HG03378 (cell line): ENCODE measurements around the gene CYFIP2.

Experiments
- ATAC-seq: cut with Tn5 transposase; IDR thresholded peaks from one replicate; pipeline ENCODE4 v1.9.1; 2021; ENCODE audit warnings: mild to moderate bottlenecking, moderate library complexity; ENCODE audit not compliant: unreplicated experiment

CYFIP2 gene

DNA sequence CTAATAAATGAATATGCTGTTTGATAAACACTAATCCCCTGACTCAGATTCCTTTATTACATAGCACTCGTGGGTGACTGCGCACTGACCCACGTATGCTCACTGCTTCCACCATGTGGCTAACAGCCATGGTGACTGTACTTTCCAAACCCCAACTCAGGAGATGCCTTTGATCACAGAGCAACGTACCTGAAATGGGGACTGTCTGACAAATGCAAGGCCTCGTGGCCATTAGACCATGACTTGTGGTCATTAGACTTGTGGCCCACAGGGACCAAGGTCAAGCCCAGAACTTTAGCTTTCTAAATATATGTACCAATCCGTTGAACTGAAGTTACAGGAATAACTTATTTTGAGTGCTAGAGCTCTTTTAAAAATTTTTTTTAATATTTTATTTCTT is 46.6 kb downstream of the CYFIP2 start:
- ATAC-seq: peak; percentile 90

DNA sequence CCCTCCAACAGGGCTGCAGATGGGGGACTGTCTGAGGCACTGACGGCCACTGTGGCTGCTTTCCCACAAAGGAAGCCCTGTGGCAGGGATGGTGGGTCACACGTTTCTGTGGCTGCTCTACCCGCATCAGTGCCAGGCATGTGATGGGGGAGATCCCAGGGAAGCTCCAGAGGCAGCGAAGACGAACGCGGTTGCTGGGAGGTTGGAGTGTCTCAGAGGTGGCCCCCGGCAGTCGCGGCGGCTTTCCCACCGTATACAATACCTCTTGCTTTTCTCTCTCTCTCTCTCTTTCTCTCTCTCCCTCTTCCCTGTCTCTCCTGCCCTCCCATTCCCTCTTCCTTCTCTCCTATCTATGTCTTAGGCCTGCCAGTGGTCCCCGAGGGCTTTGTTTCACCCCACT is 56.7 kb downstream of the CYFIP2 start:
- ATAC-seq: no peak

DNA sequence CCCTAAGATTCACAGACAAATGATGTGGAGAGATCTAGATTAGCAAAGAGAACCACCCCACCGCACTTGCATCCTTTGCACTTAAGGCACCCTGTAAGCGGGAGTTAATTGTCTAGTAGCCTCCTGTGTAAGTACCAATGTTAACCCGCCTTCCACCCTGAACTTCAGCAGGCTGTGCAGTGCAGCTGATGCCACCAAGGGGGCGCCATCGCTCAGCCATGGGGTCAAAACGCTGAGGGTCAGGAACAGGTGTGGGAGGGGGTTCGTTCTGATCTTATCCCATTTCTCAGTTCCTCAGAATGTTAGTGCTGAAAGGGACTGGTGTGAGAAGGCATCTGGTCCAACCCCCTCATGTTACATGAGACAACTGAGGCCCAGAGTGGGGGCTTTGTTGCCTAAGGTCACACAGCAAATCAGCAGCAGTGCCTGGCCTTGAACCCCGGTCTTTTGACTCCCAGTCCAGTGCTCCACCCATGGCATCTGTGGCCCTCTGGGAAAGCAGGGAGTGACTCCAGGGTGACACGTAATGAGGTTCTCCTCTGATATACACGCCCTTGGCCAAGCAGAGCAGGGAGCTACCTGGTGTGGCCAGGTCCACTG is 57.3 kb downstream of the CYFIP2 start:
- no peak for ATAC-seq

DNA sequence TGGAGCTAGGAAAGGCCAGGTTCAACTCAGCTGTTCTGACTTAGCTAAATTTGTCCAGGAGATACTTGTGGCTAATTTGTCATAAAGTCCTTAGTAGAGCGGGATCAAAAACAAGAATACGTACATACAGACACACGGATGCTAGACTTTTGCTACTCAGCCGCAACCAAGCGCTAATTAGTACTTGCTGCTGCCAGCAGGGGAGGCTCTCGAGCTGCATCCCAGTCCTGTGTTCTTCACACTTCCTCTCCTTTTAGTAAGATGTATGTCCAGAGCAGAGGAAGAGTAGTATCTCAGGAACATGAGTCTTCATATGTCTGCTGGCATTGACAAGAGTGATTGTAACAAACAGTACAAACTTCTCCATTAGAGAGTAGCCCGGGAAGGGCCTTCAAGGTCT is 58.3 kb downstream of the CYFIP2 start:
- ATAC-seq: no peak

DNA sequence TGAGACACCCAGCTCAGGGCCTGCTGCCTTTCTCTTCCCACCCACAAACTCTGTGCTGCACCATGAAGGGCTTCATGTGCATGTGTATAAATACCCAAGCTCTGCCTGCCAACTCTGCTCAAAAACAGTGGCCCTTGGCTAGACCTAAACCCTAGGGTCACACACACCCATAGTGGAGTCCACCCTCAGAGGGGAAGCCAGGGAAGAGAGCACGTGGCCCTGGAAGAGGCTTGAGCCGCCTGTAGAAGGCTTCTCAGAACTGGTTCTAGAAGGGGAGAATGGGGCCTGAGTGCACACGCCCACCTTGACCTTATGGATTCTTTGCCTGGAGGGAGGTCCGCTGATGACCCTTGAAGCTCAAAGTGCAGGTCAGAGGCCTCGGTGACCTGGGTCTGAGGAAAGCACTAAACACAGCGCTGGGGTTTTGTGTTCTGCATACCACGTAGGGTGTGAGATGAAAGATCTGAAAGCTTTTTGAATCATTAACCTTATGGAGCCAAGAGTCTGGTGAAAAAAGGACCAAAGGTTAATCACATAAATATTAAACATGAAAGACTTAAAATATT is 60.6 kb downstream of the CYFIP2 start:
- no peak for ATAC-seq

DNA sequence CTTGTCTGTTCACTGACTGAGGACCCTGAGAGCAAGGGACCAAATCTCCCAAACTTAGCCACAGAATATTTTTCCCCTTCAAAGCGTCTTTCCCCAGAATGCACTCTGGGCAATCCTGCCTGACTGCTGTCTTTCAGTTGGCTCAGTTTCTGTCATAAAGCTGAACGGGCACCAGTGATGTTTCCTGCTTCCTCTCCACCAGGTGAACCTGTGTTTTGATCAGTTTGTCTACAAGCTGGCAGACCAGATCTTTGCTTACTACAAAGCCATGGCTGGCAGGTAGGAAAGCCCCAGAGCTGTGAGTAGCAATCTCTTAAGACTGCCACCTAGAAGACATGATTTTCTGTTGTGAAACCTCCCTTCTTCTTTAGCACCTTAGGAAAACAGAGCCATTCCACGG is 61.8 kb downstream of the CYFIP2 start:
- ATAC-seq: no peak

DNA sequence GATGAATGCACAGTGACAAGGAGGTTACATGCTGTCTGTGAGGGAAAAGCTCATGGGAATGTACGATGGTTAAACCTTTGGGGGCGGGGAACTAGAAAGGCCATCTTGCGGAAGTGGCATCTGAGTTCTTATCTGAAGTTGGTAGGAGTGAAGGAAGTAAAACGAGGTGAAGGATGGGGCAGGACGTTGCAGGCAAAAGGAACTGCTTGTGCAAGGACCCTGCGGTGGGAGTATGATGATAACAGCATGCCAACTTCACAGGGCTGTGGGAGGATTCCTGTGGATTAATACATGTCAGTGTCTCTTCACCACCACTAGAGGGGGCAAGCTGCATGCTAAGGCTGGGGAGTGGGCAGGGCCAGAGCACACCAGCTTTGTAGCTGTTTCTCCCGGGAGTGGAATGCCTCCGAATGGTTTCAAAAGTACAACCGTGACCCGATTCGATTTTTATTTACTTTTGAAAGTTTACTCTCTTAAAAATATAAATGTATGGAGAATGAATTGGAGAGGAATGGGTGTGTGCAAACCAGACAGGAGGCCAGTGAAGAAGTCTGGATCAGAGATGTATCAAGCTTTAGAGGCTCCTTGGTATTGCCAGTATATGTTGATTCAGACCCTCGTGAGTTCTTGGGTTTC is 62.5 kb downstream of the CYFIP2 start:
- peak; percentile 92 for ATAC-seq

DNA sequence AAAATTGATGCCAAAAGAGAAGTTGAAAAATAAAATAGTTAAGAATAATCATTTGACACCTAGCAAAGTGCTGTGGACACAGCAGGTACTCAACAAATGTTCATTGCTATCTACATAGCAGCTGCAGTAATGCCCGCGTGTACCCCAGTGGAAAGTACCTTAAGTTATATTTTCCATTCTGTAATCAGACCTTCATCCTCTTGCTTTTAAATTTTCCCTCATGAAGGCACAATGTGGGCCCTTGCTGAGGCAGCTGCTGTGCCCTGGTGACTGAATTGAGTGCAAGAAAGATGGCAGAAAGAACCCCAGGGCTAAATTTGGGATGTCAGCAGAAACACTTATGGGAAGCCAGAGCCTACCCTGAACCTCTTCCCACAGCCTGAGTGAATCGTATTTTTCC is 65.9 kb downstream of the CYFIP2 start:
- no peak for ATAC-seq

DNA sequence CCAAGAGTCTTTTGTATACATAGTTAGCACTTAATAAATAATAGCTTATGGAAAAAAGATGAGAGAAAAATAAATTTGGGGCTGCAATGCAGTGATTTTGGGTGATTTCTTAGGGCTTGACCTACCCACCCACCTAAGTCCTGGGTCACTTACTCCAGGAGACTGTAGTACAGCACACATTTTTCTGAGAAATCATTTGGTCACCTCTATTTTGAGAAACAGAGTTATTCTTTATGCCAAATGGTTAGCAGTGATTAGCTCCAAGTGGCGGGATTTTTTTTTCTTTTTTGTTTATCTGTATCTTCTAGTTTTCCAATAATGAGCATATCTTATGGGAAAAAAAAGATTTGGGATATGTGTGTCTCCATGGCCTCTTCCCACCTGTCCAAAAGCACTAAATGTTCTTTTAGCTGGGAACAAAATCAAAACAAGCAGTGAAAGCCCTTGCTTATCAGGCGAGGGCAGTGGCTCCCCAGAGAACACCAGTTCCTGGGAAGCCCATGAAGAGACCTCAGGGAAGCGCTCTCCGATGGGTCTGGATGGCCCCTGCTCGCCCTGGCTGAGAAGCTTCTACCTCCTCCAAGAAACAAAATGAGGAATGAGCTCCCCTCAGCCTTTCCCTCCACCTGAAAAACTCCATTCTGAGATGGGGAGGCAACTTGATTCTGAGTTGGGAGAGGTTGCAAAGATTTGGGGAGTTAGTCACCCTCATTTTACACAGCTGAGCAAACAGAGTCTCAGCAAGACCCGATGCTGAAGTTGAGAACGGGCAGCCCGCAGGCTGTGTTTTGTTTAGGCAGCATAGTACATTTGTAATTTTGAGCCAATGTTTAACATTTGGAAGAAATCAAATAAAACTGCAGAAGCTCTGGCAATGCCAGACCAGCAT is 69.9 kb downstream of the CYFIP2 start:
- no peak for ATAC-seq

DNA sequence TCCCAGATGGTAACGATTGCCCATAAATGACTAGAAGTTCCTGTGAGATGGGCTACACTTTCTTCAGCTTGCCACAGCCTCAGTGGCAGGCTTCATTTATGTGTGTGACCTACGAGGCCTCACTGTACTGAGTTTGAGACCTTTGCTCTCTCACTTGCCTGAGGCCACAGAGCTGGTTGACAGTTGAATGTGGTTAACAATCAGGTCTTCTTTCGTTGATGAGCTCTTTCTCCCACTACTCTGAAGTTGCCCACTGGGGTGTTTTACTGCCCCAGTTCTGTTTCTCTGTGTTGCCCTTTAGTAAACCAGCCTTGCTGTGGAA is 70.5 kb downstream of the CYFIP2 start:
- no peak for ATAC-seq

DNA sequence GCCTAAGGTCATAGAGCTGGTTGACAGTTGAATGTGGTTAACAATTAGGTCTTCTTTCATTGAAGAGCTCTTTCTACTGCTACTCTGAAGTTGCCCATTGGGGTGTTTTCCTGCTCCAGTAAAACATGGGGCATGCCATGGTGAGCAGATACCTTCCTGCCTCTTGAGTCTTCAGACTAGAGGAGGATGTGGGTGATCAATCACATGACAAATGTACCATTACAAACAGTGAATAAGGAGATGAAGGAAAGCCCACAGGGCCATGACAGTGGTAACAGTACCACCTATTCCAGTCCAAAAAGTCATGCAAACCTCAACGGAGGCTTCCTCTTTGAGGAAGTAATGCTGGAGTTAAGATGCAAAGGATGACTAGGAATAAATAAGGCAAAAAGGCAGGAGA is 73.5 kb downstream of the CYFIP2 start:
- ATAC-seq: no peak

DNA sequence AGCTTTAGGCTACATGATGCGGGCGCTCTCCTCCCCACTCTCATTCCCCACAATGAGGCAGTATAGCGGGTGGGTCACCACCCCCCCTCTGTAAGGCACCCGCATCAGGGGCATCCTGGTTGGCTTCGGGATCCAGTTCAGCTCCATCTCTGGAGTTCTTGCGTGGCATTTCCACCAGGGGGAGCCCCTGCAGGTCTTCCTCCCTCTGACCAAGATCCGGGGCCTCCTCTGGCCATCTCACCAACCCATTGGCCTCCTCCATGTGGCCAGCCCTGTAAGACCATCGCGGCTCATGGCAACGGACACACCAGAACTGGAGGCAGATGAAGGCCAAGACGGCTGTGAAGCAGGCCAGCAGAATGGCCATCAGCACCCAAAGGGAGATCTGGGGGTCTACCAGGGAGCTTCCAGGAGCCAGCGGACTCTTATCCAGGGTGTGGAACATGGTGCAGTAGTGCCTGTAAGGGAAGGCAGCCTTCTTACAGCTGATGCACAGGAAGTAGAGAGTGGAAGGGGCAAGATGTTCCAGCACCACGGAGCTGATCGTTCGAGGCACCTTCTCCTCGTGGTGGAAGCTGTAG is 77.0 kb downstream of the CYFIP2 start:
- no peak for ATAC-seq

DNA sequence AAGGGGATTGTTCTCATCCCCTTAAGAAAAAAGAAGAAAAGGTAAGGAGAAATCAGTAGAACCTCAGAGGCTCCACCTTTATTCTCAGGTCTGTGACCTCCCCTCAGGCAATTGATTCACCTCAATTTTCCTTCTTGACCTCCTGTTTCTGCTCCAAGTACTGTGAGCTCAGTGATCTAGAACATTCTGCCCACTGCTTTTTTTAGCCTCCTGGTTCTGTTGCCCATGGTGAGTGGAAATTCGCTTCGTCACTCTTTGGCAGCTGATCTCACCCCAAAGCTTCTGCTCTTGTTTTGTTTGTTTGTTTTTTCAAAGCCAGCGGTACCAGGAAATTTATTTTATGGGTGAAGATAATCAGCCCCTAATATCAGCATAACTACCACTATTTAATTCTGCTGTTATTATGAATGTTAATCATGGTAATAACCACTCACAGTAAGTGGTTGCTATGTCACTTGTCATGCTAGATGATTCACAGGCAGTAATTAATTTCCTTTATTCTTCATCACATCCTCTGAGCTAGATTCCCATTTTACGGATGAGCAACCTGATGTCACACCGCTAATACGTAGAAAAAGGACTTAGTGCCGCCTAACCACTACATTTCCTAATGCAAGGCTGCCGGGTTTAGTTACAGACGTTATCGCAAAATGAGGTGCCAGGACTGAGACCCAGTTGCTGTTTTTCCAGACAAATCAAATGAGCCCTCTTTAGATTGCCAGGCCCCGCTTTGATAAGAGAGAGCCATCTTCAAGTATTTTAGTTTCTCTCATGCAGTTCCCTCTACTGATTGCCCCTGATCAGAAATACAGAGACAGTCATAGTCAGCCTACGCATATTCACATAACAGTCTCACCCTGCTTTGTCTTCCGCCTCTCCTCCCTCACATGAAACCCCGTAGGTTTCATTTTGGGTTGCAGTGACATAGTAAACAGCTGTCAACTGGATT is 78.2 kb downstream of the CYFIP2 start:
- no peak for ATAC-seq

DNA sequence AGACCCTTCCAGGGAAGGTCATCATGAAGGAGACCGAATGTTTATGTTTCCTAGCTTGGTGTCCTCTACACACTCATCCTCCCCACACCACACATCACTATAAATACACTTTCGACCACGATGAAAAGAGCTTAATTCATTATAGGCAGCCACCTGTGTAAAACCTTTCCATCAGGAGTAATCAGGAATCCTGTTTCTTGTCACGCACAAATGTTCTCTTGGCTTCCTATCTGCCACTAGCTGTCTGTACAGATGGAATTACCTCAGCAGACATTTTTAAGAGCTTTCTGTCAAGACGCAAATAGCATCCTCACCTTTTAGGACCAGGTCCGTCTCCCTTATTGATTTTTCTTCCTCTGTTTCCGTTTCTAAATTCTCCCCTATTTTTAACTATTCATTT is 79.1 kb downstream of the CYFIP2 start:
- no peak for ATAC-seq

DNA sequence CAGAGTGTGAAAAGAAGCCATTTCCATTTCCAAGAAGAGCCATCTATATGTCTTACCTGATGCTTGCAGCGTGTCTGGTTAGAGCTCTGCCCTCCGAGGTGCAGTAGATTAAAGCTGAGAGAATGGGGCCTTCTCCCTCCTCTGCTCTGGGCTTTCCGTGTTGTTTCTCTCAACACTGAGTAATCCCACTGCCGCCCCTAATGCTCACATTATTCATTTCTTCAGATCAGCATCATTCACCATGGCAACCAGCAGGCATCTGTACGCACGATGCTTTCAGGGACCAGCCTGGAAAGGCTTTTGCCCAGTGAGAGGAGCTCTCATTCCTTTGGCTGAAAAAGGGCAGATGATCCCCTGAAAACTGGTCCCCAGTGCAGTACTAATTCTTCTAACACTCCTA is 79.6 kb downstream of the CYFIP2 start:
- ATAC-seq: no peak

DNA sequence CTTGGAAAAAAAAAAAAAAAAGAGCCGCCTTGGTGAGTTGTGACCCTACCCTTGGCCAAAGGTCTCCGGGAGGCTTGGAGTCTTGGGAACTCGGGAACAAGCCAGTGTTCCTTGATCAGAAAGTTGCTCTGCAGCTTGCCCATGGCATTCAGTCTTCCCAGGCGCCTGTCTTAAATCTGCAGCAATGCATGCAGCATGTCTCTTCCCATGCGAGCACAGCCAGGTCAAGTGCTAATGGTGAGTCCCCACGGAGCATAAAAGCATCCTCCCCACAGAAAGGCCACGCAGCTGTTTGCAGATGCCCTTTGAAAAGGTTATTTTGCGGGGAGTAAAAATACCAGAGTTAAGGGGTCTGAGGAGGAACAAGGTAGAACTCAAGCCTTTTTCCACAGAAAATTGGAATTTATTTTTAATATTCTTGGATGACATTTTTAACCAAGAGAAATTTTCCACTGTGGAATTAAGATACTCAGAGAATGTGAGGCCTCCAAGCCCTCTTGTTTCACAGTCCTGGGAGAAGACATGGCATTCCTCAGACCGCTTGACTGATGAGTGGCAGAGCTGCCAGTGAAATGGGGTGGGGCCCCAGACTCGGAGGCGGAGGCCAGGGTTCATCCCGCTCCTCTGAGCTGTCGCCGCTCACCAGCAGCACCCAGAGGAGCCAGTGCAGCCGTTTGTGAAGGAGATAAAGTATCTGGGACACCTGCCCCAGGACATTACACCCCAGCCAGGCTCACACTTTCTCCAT is 81.6 kb downstream of the CYFIP2 start:
- ATAC-seq: no peak

DNA sequence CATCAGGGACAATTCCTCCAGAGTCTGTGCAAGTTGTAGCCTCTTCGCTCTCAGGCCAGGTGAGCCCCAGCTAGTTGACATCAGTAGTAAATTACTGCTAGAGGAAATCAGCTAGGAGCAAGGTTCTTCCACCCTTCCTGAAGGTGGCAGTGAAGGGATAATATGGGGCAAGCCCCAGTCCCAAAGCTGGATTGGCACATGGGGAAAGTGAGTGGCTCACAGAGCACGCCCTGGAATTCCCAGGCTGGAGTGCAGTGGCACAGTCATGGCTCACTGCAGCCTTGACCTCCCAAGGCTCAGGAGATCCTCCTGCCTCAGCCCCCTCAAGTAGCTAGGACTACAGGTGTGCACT is 82.1 kb downstream of the CYFIP2 start:
- no peak for ATAC-seq

DNA sequence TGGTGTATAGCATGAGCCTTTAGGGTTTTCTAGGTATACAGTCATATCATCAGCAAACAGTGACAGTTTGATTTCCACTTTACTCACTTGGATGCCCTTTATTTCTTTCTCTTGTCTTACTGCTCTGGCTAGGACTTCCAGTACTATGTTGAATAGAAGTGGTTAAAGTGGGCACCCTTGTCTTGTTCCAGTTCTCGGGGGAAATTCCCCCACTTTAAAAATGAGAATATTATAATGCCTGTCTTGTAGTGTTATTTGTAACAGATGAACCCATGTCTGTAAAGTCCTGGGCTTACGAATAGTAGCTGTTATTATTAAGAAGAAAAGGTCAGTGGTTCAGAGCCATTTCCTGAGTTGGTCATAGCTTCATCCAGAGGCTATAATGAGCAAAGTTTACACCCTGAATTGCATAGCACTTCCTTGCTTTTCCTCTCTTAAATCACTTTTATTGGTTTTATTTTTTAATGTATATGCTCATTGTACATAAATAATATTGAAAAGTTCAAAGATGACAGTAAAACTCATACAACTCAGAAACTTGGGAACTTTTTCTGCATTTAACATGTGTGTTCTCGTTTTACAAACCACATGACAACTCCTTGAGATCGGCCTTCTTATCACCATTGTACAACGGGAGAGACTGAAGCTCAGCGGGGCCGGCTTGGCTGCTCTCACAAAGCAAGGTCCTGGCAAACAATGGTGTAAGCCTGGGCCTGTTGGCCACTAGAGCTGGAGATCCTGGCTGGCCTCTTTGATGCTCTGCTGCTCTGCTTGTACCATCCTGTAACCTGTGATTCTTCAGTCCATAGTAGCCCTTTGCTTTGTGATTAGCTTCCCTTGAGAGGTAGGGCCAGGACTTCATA is 85.2 kb downstream of the CYFIP2 start:
- ATAC-seq: peak; percentile 69

DNA sequence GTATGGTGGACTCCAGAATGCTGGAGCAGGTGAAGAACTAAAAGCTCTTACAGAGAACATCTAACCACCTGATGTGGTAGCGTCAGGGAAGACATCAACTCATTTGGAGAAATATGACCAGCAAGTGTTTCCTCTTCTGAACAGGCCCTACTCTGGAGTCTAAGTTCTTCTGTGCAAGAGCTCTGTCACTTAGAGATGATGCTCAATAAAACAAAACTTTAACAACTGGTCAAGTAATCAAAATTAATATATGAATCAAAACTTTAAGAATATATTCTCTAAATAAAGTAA is 85.8 kb downstream of the CYFIP2 start:
- no peak for ATAC-seq
